GM12872 (cell line): ENCODE measurements around the gene ARMC9.

ENCODE experiments used
- CTCF ChIP-seq: IDR thresholded peaks from 3 replicates; pipeline ENCODE4 v1.5.1; 2011; ENCODE audit warnings: low read depth, mild to moderate bottlenecking, low read length, moderate library complexity; ENCODE audit not compliant: insufficient read depth

ARMC9 gene

DNA sequence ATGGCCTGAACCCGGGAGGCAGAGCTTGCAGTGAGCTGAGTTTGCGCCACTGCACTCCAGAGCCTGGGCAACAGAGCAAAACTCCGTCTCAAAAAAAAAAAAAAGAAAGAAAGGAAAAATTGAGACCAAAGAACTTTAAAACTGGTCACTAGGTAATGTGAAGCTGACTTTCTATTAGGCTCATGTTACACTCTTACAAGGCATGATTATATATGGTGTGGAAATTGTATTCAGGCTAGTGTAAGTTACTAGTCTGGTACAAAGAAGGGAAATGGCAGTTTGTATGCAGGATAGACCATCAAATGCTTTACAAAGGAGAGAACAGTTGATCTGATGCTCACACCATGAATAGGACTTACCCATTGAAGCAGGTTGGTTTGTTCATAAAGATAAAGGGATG, 35.4 kb upstream of the ARMC9 start:
- no peak for TF ChIP-seq CTCF

- TF ChIP-seq CTCF: no peak
These were observed 34.9 kb upstream of the ARMC9 start for GRCh38 chr2:231163414-231164095.

GRCh38 chr2:231167745-231168459, 30.5 kb upstream of the ARMC9 start:
- no peak for TF ChIP-seq CTCF

DNA sequence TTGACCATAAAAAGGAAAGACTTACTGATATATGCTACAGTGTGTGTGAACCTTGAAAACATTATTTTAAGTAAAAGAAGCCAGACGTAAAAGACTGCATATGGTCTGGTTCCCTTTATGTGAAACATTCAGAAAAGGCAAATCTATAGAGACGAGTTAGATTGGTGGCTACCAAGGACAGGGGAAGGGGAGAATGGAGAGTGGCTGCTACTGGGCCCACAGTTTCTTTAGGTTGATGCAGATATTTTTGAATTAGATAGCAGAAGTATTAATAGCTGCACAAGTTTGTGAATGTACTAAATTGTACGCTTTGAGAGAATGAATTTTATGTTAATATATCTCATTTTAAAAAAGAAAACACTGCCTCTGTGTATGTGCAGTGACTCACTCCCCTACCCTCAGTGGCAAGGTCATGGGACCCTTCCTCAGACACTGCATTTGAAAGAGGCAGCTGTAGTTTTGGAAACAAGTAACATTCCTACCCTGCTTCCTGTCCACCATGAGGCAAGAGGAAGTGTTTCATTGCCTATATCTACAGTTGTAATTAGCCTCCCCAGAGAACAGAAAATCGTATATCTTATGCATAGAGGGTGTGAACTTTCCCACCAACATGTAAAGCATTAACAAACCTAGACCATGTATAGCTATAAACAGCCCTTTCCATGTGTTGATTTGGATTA, 29.8 kb upstream of the ARMC9 start:
- TF ChIP-seq CTCF: no peak

DNA sequence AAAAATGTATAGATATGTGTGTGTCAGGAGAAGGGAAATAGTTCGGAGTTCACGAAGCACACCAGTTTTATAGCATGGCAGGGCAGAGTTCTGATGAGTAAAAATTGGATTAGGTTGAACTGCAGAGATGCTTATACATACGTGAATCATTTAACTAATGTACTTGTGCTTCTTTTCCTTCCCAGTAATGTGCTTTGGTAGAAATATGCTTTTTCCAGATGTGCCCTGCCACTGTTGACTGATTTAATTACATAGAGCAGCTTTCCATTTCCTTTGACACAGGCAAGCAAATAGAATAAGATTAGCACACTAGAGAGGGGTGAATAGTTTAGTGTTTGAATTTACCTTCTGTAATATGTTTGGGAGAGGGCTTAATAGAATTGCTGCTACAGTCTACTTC, 28.9 kb upstream of the ARMC9 start:
- TF ChIP-seq CTCF: no peak

- TF ChIP-seq CTCF: no peak
These were observed 28.4 kb upstream of the ARMC9 start for GRCh38 chr2:231170055-231170454.

- no peak for TF ChIP-seq CTCF
These were observed 26.4 kb upstream of the ARMC9 start for GRCh38 chr2:231172025-231172424.
